Fibroblast of villous mesenchyme (primary cell): Measurements from ENCODE around the gene DEPDC5. TPM values are rescaled to one million over a fixed set of nuclear protein-coding genes. Genes with fewer than 3 reads are reported as not detected.

Experiments
- DNase-seq: peaks from one replicate; pipeline ENCODE4 v3.0.0-alpha.2; 2010; ENCODE audit warnings: low read depth
- H3K4me3 ChIP-seq: 2 replicates; pipeline ENCODE4 v1.5.1; 2011; ENCODE audit warnings: low read depth, mild to moderate bottlenecking, low read length
- CTCF ChIP-seq: IDR thresholded peaks from 2 replicates; pipeline ENCODE4 v1.5.1; 2012; ENCODE audit warnings: low read depth, mild to moderate bottlenecking, low read length; ENCODE audit not compliant: insufficient read depth
- total RNA-seq: library from RNA; depleted of rRNA; stranded (reverse); fragments of >200 nt; gene quantifications from 2 replicates; pipeline ENCODE4 v1.2.3, GENCODE V29; 2012

The DEPDC5 gene
- total RNA-seq, 1 donor: 13.0 TPM

GRCh38 chr22:31943206-31943977 is 189.6 kb downstream of the DEPDC5 start:
- no peak for DNase-seq
- TF ChIP-seq CTCF: no peak
- peak overlapping the region; percentile 73 for H3K4me3 ChIP-seq

GRCh38 chr22:31943978-31944699 is 190.3 kb downstream of the DEPDC5 start, which contains the start of gene YWHAH:
Gene YWHAH (plus strand): TSS chr22:31944535. CDS start chr22:31944734, 199 bp downstream.
- no peak for TF ChIP-seq CTCF
- peak within 1 kb of the TSS; percentile 83 for H3K4me3 ChIP-seq
- peak; percentile 94 for DNase-seq

- peak overlapping the region; percentile 83 for H3K4me3 ChIP-seq
- peak; percentile 10 for TF ChIP-seq CTCF
- DNase-seq: no peak
These were observed 191.1 kb downstream of the DEPDC5 start for GRCh38 chr22:31944700-31945442.

- no peak for TF ChIP-seq CTCF
- DNase-seq: no peak
- H3K4me3 ChIP-seq: peak overlapping the region; percentile 83
These were observed 191.6 kb downstream of the DEPDC5 start for GRCh38 chr22:31945443-31945855.

- no peak for TF ChIP-seq CTCF
- H3K4me3 ChIP-seq: peak overlapping the region; percentile 83
- DNase-seq: peak; percentile 36
These were observed 192.3 kb downstream of the DEPDC5 start for GRCh38 chr22:31945971-31946680.

GRCh38 chr22:31947296-31947695 is 193.5 kb downstream of the DEPDC5 start:
- H3K4me3 ChIP-seq: no peak overlapping the region
- TF ChIP-seq CTCF: peak; percentile 48
- no peak for DNase-seq
